DOHH2 (cell line): ENCODE results near the gene SOX30.
A peak's percentile ranks its signal among the peaks of the same experiment; 100 is the strongest.

ENCODE experiments used
- H3F3A ChIP-seq: fragments of 200-600 bp; sonication (generic), shearing (Covaris generic); 2 replicates; pipeline ENCODE4 v1.6.0; 2016; ENCODE audit warnings: antibody characterized with exemption, mild to moderate bottlenecking; ENCODE audit not compliant: control insufficient read depth, insufficient read depth
- H3K27ac ChIP-seq: fragments of 200-600 bp; sonication (generic); 2 replicates; pipeline ENCODE4 v1.5.1; 2014; ENCODE audit warnings: low read depth, mild to moderate bottlenecking, low read length, moderate library complexity
- H3K27me3 ChIP-seq: fragments of 200-600 bp; sonication (generic); 2 replicates; pipeline ENCODE4 v1.6.1; 2014; ENCODE audit warnings: mild to moderate bottlenecking, low read length, mixed read lengths; ENCODE audit not compliant: control insufficient read depth
- H3K36me3 ChIP-seq: fragments of 200-600 bp; sonication (generic); 2 replicates; pipeline ENCODE4 v1.6.1; 2014; ENCODE audit warnings: mild to moderate bottlenecking, low read length, moderate library complexity, mixed read lengths; ENCODE audit not compliant: control insufficient read depth
- H3K4me1 ChIP-seq: fragments of 200-600 bp; sonication (generic); 2 replicates; pipeline ENCODE4 v1.6.1; 2014; ENCODE audit warnings: mild to moderate bottlenecking, low read length, mixed read lengths; ENCODE audit not compliant: control insufficient read depth
- H3K4me2 ChIP-seq: fragments of 200-600 bp; sonication (generic); 2 replicates; pipeline ENCODE4 v1.6.0; 2014; ENCODE audit warnings: mild to moderate bottlenecking, low read length, moderate library complexity
- H3K4me3 ChIP-seq: fragments of 200-600 bp; sonication (generic); 2 replicates; pipeline ENCODE4 v1.5.1; 2014; ENCODE audit warnings: mild to moderate bottlenecking, low read length, mixed read lengths
- H3K79me2 ChIP-seq: fragments of 200-600 bp; sonication (generic); 2 replicates; pipeline ENCODE4 v1.6.1; 2014; ENCODE audit warnings: mild to moderate bottlenecking, low read length, mixed read lengths; ENCODE audit not compliant: control insufficient read depth
- H3K9me2 ChIP-seq: fragments of 200-600 bp; sonication (generic); replicated peaks from 2 replicates; pipeline ENCODE4 v1.6.1; 2014; ENCODE audit warnings: mild to moderate bottlenecking, low read length, mixed read lengths; ENCODE audit not compliant: control insufficient read depth
- H3K9me3 ChIP-seq: fragments of 200-600 bp; sonication (generic); 2 replicates; pipeline ENCODE4 v1.6.1; 2014; ENCODE audit warnings: antibody characterized with exemption, low read length, mixed read lengths; ENCODE audit not compliant: control insufficient read depth, insufficient read depth
- H4K20me1 ChIP-seq: fragments of 200-600 bp; sonication (generic); 2 replicates; pipeline ENCODE4 v1.6.0; 2014; ENCODE audit warnings: low read depth, mild to moderate bottlenecking, antibody characterized with exemption, low read length, moderate library complexity; ENCODE audit not compliant: control insufficient read depth, insufficient read depth
- EZH2phosphoT487 ChIP-seq: fragments of 200-600 bp; sonication (generic); IDR thresholded peaks from 2 replicates; pipeline ENCODE4 v1.6.1; 2017; ENCODE audit warnings: borderline replicate concordance, mild to moderate bottlenecking, antibody characterized with exemption, low read length, moderate library complexity, mixed read lengths
- TF ChIP-seq, protein P1 (sequence below): fragments of 200-600 bp; sonication (generic); IDR thresholded peaks from one replicate; pipeline ENCODE4 v1.5.1; 2014; ENCODE audit warnings: antibody characterized with exemption, mild to moderate bottlenecking, low read depth, low read length; ENCODE audit not compliant: poor library complexity, severe bottlenecking

SOX30 gene

DNA sequence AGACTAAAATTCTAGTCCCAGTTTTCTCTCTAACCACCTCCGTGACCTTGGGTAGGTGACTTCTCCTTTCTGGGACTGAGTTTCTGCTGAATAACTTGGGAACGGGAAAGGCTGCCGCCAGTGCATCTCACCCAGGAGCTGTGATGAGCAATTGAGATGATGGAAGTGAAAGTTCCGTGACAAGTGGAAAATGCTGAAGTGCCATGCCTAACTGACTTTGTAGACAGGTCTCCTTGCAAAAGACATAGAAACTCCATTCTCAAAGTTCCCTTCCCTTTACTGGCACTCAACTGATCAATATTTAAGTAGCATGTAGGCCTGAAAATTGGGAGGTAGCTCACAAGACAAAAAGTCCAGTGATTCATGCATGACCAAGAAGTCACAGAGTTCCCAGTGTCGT is 70.3 kb downstream of the SOX30 start:
- no peak overlapping the region for H3K27ac ChIP-seq
- no peaks in the 10 kb centered on the region for H4K20me1 ChIP-seq
- H3K4me2 ChIP-seq: no peak overlapping the region
- no peak overlapping the region for H3K4me3 ChIP-seq
- TF ChIP-seq, protein P1, sequence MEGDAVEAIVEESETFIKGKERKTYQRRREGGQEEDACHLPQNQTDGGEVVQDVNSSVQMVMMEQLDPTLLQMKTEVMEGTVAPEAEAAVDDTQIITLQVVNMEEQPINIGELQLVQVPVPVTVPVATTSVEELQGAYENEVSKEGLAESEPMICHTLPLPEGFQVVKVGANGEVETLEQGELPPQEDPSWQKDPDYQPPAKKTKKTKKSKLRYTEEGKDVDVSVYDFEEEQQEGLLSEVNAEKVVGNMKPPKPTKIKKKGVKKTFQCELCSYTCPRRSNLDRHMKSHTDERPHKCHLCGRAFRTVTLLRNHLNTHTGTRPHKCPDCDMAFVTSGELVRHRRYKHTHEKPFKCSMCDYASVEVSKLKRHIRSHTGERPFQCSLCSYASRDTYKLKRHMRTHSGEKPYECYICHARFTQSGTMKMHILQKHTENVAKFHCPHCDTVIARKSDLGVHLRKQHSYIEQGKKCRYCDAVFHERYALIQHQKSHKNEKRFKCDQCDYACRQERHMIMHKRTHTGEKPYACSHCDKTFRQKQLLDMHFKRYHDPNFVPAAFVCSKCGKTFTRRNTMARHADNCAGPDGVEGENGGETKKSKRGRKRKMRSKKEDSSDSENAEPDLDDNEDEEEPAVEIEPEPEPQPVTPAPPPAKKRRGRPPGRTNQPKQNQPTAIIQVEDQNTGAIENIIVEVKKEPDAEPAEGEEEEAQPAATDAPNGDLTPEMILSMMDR: no peak
- no peak for TF ChIP-seq EZH2phosphoT487
- no peaks in the 10 kb centered on the region for H3K27me3 ChIP-seq
- no peaks in the 10 kb centered on the region for H3K79me2 ChIP-seq
- H3F3A ChIP-seq: 0 out of 2 replicates have a peak, but pooled peaks cover 3% of the 10 kb centered on the region
- no peaks in the 10 kb centered on the region for H3K9me3 ChIP-seq
- H3K4me1 ChIP-seq: peaks cover 48% of the 10 kb centered on the region
- no peaks in the 10 kb centered on the region for H3K9me2 ChIP-seq
- H3K36me3 ChIP-seq: no peaks in the 10 kb centered on the region

DNA sequence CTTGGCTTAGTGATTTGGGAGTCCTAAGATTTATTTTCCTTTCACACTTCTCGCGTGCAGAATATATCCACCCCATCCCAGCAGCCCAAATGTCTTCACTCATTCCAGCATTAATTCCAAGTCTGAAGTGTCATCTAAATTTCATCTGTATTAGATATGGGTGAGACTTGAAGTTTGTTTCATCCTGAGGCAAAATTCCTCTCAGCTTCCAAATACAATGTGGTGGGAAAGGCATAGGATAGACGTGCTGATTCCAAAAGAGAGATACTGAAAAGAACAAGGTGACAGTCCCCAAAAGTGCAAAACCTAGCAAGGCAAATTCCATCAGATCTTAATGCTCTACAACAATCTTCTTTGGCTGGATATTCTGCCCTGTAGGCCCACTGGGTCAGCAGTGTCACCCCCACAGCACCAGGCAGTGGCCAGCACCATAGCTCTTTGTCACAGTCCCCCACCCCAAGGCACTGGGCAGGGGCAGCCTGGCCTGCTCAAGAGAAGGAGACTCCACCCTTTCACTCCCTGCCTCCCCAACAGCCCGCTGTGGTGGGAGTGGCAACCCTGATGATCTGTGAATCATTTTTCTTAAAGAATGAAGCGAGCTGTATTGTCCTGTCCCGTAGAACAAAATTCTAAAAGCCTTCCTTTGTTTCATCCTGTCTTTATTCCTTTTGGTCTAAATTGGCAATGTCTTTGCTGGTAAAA is 74.0 kb downstream of the SOX30 start:
- no peaks in the 10 kb centered on the region for H4K20me1 ChIP-seq
- no peaks in the 10 kb centered on the region for H3K27me3 ChIP-seq
- H3K27ac ChIP-seq: no peak overlapping the region
- H3K79me2 ChIP-seq: peaks cover 24% of the 10 kb centered on the region
- peaks cover 23% of the 10 kb centered on the region for H3K36me3 ChIP-seq
- peaks cover 13% of the 10 kb centered on the region; the same call in 1 of the 2 replicates for H3F3A ChIP-seq
- no peak overlapping the region for H3K4me2 ChIP-seq
- peaks cover 52% of the 10 kb centered on the region for H3K4me1 ChIP-seq
- H3K9me3 ChIP-seq: no peaks in the 10 kb centered on the region
- no peak overlapping the region for H3K4me3 ChIP-seq
- H3K9me2 ChIP-seq: no peaks in the 10 kb centered on the region
- TF ChIP-seq, protein P1: no peak
- no peak for TF ChIP-seq EZH2phosphoT487

DNA sequence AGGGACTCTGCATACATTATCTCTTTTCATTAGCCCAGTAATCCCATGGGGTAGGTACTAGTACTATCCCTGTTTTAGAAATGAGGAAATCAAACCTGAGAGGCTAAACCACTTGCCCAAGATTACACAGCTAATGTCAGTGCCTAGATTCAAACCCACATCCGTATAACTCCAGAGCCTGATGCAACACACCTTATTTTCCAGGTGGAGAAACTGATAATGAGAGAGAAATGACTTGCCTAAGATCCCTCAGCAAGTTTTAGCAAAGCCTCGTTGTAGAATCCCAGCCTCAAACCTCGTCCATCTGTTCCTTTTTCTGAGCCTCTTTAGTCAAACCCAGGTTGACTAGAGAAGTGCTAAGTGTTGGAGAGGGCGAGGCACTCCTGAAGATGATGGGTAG is 75.6 kb downstream of the SOX30 start:
- Histone ChIP-seq H3K9me2 (no peaks in the 10 kb centered on the region), H3K79me2 (peaks cover 40% of the 10 kb centered on the region), H3K4me2 (peak overlapping the region; percentile 91), H3K36me3 (peaks cover 27% of the 10 kb centered on the region), H3K4me3 (peak overlapping the region; percentile 99), H3K9me3 (no peaks in the 10 kb centered on the region), H3F3A (peaks cover 25% of the 10 kb centered on the region), H4K20me1 (no peaks in the 10 kb centered on the region), H3K27me3 (no peaks in the 10 kb centered on the region), H3K4me1 (peaks cover 62% of the 10 kb centered on the region), H3K27ac (no peak overlapping the region)
- TF ChIP-seq, protein P1: no peak
- TF ChIP-seq EZH2phosphoT487: no peak
